ENCODE results near the gene ICA1.

The ICA1 gene

DNA sequence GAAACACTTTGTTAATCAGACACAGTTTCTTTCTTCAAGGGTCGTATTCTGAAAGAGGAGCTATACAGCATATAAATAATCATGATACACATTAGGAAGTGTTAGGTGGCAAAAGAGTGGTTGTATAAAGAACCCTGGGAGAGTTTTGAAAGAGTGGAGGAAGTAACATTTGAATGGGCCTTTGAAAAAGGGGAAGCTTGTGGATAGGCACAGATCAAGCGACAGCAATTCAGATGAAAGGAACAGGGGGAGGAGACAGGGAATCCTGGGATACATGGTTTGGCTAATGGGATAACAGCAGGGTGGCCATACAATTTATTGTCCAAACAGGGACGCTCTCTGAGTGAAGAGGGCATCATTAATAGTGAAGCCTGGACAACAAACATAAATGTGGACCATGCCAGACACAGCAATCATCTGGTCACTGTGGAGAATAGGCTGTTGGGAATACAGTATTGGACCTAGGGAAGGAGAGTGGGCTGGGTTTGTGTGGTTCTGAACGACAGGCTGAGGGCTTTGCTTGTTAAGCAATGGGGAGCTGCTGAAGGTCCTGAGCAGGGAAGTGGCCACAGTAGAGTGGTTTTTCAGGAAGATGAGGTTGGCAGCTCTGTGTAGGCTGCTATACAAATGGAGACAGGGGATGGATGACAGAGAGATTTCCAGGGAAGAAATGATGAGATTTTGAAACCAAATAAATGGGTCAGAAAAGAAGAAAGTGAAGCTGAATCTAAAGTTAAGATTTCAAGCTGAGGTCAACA lies 75.9 kb downstream of the ICA1 start:
- DNase-seq (ENCODE audit: low read depth), result no peak
- TF ChIP-seq, protein P1, sequence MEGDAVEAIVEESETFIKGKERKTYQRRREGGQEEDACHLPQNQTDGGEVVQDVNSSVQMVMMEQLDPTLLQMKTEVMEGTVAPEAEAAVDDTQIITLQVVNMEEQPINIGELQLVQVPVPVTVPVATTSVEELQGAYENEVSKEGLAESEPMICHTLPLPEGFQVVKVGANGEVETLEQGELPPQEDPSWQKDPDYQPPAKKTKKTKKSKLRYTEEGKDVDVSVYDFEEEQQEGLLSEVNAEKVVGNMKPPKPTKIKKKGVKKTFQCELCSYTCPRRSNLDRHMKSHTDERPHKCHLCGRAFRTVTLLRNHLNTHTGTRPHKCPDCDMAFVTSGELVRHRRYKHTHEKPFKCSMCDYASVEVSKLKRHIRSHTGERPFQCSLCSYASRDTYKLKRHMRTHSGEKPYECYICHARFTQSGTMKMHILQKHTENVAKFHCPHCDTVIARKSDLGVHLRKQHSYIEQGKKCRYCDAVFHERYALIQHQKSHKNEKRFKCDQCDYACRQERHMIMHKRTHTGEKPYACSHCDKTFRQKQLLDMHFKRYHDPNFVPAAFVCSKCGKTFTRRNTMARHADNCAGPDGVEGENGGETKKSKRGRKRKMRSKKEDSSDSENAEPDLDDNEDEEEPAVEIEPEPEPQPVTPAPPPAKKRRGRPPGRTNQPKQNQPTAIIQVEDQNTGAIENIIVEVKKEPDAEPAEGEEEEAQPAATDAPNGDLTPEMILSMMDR (conservative IDR thresholded peaks at IDR 0.05; ENCODE audit: low read depth, low read length), result no peak
- no peak overlapping the region for H3K4me3 ChIP-seq (ENCODE audit: low read depth, low read length)

DNA sequence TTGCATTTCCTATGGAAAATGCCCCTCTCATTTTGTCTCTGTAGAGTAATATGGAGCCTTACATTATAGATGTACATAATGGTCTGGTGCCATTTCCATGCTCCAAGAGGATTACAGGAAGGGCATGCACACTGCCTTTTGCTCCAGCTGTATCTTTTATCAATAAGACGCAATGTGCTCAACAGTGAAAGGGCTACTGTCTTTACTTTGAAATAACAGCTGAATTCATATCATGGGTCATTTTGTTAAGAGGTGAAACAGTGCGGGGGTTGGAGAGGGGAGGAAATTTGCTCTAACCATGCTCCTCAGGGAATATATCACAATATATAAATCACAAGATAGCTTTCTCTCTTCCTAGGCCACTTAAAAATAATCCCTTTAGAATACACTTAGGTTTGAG lies 77.7 kb downstream of the ICA1 start:
- TF ChIP-seq, protein P1 (conservative IDR thresholded peaks at IDR 0.05; ENCODE audit: low read depth, low read length), result no peak
- H3K4me3 ChIP-seq (ENCODE audit: low read depth, low read length), result no peak overlapping the region
- no peak for DNase-seq (ENCODE audit: low read depth)

DNA sequence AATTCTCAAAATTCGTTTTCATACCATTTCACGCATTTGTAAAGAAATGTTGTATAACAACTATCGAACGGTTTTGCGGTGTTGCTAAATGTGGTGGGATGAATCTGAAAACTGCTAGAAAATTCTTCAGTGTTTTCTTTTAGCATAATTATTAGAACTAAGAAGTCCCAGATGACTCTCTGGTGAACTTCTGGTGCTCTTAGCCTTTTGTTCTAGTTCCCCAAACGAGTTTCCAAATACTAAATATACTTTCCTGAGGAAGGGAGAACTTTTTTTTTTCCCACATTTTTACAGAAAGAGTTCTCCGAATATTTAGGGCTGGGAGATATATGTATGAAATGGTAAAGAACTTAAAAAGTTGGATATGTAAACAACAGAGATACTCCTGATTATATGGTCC lies 82.5 kb downstream of the ICA1 start:
- no peak overlapping the region for H3K4me3 ChIP-seq (ENCODE audit: low read depth, low read length)
- no peak for DNase-seq (ENCODE audit: low read depth)
- TF ChIP-seq, protein P1 (conservative IDR thresholded peaks at IDR 0.05; ENCODE audit: low read depth, low read length), result no peak

DNA sequence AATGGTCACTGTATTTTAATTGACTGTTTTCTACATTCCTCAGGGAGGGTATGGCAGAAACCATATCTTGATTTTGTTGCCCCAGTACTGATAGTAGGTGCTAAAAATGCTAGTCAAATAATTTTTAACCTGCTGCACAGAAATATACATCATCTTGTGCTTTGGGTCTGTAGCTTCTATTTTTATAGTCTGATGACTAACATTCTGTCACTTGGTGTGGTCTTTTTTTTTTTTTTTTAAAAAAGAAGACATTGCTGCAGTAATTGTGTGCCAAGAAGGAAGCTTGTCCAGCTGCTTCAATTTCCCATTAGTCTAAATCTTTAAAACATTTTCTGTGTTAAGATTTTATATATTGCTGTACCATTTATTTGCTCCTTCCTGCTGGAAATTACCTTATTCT lies 83.6 kb downstream of the ICA1 start:
- TF ChIP-seq, protein P1 (conservative IDR thresholded peaks at IDR 0.05; ENCODE audit: low read depth, low read length), result no peak
- no peak overlapping the region for H3K4me3 ChIP-seq (ENCODE audit: low read depth, low read length)
- DNase-seq (ENCODE audit: low read depth), result no peak

DNA sequence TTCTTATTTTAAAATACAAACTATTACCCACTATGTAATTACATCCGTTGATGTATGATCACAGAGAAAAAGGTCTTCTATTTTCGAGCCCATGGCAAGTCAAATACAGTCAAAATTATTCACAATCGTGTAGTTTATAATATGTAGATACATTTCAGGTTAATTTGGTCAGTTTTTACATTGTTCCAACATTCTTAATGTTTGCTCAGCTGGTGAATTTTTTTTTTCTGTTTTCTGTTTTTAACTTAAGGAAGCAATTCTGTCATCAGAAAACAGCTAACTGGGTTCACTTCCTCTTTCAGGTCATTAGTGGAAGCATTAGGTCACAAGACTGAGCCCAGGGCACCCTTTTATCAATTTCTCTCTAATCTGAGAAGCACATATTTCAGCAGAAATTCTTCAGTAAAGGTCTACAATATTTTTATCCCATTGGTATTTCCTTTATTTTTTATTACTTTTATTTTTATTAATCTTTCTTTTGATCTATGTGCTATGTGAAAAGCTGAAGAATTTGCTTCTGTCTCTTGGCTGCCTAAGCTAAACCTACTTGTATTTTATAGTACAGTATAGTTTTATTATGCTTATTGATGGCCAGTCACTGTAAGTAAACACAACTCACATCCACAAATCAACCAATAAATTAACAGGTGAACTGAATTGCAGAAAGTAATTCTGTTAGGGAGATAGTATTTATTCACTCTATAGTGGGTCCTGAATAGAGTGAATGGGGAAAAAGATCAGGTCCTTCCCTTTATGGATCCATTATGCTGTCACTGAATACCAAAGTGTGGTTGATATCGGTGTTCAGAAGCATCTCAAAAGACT lies 84.6 kb downstream of the ICA1 start:
- no peak overlapping the region for H3K4me3 ChIP-seq (ENCODE audit: low read depth, low read length)
- no peak for DNase-seq (ENCODE audit: low read depth)
- TF ChIP-seq, protein P1 (conservative IDR thresholded peaks at IDR 0.05; ENCODE audit: low read depth, low read length), result no peak

DNA sequence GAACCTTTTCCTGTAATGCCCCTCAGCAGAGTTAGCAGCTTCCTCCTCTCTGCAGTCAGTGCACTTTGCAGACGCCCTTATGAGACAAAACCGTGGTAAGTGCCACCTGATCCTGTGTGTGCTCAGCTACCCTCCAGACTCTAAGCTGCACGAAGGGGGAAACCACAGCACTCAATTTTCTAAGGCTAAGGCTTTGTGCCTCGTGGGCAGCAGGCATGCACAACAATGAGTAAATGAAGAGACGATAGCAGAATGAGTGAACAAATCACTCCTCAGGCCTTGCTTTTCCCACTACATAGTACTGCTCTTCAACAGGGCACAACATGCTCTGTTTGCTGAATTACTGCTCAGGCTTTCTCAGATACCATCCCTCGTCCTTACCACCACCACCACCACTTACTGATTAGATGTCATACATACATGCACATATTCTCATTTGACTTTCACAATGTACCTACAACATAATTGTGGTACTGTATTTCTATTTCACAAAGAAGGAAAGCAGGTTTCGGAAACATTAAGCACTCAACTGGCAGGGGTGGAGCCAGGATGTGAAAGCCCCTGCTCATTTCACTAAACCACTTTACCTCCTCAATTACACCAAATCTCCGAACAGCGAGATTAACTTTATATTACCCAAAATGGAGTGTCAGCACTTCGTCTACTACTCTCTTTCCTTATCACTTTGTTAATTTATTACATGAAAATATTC lies 85.4 kb downstream of the ICA1 start:
- H3K4me3 ChIP-seq (ENCODE audit: low read depth, low read length), result no peak overlapping the region
- DNase-seq (ENCODE audit: low read depth), result no peak
- TF ChIP-seq, protein P1 (conservative IDR thresholded peaks at IDR 0.05; ENCODE audit: low read depth, low read length), result no peak

Data from choroid plexus epithelial cell (primary cell).